ENCODE measurements around the gene CLSTN1. TPM values are rescaled to one million over a fixed set of nuclear protein-coding genes. Genes with fewer than 3 reads are reported as not detected.

CLSTN1 gene
- total and polyA plus RNA-seq, 2 of the 13 experiments (the other 11 are each of a cell fraction or from before 2014, with no cell fraction given) = 19.7 to 29.8 TPM

GRCh38 chr1:9687120-9687873 lies 136.5 kb downstream of the CLSTN1 start (continued):
- TF ChIP-seq CENPT (CRISPR knock-in tag; IDR thresholded peaks at IDR 0.05; ENCODE audit: low read depth) (no peak), PPARG (CRISPR knock-in tag; conservative IDR thresholded peaks at IDR 0.05) (no peak), ZNF17 (CRISPR knock-in tag; IDR thresholded peaks at IDR 0.05) (no peak), HIVEP1 (CRISPR knock-in tag; IDR thresholded peaks at IDR 0.05) (peak; percentile 61; the same call in 1 of the 2 replicates), PATZ1 (CRISPR knock-in tag; IDR thresholded peaks at IDR 0.05) (peak; percentile 91), STAT6 (CRISPR knock-in tag; IDR thresholded peaks at IDR 0.05; ENCODE audit: borderline replicate concordance) (no peak), ETV5 (CRISPR knock-in tag; IDR thresholded peaks at IDR 0.05; ENCODE audit: borderline replicate concordance) (peak; percentile 85), AKAP8 (CRISPR knock-in tag; IDR thresholded peaks at IDR 0.05) (no peak), ZNF451 (CRISPR knock-in tag; IDR thresholded peaks at IDR 0.05) (0 out of 2 replicates have a peak, but pooled peaks have one; percentile 63), ZNF710 (CRISPR knock-in tag; IDR thresholded peaks at IDR 0.05; ENCODE audit: borderline replicate concordance) (no peak), ZNF414 (CRISPR knock-in tag; IDR thresholded peaks at IDR 0.05) (0 out of 2 replicates have a peak, but pooled peaks have one; percentile 3), HOXA7 (CRISPR knock-in tag; IDR thresholded peaks at IDR 0.05) (no peak), ZBTB10 (CRISPR knock-in tag; IDR thresholded peaks at IDR 0.05; ENCODE audit: borderline replicate concordance) (peak; percentile 27; the same call in 1 of the 2 replicates), ZNF563 (CRISPR knock-in tag; IDR thresholded peaks at IDR 0.05) (no peak), HDAC1 (CRISPR knock-in tag; IDR thresholded peaks at IDR 0.05) (peak; percentile 14; the same call in 1 of the 2 replicates), TMF1 (CRISPR knock-in tag; IDR thresholded peaks at IDR 0.05; ENCODE audit: low read depth) (no peak), CBX2 (IDR thresholded peaks at IDR 0.05; ENCODE audit: low read depth, low read length) (no peak), CBX2 (CRISPR knock-in tag; IDR thresholded peaks at IDR 0.05; ENCODE audit: low read depth) (no peak), ZSCAN21 (CRISPR knock-in tag; IDR thresholded peaks at IDR 0.05; ENCODE audit: borderline replicate concordance) (no peak)

All from HepG2 (cell line).